GM19372 (cell line): Measurements from ENCODE around the gene IQSEC1.

Source experiments
- ATAC-seq: cut with Tn5 transposase; IDR thresholded peaks from one replicate; pipeline ENCODE4 v1.9.1; 2021; ENCODE audit warnings: mild to moderate bottlenecking, low read depth, moderate library complexity; ENCODE audit not compliant: unreplicated experiment

The IQSEC1 gene

DNA sequence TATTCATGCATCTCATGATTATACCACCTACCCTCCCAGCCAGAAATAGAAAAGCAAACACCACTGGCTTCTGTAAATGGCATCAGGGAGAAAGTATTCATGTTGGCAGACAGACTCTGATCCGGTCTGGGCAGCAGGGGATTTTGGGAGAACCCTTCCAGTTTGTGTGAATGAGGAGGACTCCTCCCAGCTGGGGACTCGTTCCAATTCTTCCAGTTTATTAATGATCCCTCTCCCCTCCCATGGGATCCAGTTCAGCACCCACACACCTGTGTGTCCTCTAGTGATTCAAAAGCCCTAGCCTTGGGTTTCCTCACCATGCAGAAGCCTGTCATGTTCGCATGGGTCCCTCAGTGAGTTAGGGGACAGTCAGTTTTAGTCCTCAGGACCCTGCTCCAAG lies 110.9 kb downstream of the IQSEC1 start:
- no peak for ATAC-seq

DNA sequence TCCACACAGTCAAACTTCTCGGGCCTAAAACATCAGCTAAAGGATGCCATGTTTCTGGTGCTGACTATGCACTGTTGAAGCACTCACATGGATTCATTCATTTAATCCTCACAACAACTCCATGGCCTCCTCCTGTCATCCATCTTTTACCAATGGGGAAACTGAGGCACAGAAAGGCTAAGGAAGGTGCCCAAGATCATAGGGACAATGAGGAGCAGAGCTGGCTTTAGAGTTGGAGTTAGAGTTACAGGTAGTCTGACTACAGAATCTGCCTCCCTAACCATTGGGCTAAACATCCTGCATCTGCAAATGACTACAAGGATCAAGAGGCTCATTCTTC lies 111.6 kb downstream of the IQSEC1 start:
- ATAC-seq = no peak

DNA sequence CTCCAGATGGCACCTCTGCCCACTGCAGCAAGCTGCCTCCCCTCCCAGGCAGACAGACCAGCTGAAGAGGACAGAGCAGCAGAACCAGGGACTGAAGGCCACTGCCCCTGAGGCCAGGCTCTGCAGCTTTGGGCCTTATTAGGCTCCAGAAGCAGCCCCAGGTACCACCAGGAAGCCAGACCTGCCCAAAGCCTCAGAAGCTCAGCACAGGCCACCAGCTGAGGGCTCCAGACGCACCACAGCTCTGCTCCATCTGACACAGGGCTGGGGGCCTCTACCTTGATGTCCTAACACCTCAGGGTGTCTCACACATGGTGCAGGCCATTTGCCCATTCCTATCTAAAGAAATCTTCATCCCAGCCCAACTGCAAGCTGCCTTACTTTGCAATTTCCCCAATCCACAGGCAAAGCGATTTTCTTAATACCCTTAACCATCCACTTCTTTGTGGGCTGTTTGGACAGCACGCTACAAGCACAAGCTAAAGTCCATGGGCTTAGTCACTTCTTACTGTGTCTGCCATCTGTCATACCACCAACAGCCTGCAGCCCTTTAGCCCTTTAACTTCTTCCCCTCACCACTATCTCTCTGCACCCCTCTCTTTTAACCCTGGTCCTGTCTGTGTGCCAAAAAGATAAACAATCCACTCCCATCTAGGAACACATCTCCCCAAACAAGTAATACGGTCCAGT lies 112.1 kb downstream of the IQSEC1 start:
- ATAC-seq = no peak

DNA sequence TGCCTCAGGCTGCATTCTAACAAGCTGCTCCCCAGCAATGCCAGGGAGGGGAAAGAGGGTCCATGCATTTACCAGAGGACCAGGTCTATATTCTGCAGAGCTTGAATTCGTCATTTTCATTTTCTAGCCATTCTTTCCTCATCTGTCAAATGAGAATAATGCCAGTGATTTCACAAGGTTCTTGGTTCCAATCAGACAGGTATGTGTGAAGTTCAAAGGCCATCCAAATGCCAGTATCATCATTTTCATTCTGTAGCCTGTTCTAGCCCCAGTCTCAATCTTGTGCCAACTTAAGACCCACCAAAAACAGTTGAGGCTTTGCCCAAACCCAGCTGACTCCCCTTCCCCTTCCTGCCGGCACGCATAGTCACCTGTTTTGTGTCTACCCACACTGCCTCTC lies 112.7 kb downstream of the IQSEC1 start:
- no peak for ATAC-seq

DNA sequence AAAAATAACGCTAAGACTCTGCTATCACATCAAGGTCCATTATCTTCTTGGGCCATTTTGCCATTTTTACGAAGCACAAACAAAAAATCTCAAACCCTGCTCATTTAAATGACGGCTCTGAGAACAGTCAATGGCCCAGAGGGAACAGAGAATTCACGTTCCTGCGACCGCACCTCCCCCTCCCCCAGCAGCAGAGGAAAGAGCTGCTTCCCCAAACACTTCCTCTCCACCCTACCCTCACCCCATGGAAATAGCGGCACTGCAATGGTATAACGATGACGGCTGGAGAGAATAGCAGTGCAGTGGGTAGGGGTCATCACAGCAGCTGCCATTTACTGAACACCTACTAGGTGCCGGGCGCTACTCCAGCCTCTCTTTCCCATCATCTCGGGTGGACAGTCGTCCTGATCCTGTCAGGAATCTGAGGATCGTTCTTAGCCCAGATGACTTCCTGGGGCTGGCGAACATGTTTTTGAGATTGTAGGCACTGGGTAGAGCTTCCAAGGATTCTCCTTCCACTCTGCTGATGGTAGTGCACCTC lies 113.3 kb downstream of the IQSEC1 start:
- no peak for ATAC-seq

DNA sequence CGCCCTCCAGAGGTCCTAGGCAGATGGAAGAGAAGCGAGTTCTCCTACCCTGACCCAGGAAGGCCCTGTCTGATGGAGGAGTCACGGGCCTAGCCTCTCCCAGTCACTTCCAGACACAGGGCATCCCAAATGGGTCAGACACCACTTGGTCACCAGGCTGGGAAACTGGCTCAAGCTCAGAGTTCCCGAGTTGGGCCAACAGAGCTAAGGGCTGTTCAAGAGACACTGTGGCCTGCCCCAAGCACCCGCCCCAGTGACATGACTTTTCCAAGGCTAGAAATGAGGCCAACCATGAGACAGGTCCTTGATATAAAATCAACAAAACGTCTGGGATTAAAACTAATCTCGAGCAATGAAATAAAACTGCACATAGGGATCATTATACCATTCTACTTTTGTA lies 113.8 kb downstream of the IQSEC1 start:
- ATAC-seq = no peak

DNA sequence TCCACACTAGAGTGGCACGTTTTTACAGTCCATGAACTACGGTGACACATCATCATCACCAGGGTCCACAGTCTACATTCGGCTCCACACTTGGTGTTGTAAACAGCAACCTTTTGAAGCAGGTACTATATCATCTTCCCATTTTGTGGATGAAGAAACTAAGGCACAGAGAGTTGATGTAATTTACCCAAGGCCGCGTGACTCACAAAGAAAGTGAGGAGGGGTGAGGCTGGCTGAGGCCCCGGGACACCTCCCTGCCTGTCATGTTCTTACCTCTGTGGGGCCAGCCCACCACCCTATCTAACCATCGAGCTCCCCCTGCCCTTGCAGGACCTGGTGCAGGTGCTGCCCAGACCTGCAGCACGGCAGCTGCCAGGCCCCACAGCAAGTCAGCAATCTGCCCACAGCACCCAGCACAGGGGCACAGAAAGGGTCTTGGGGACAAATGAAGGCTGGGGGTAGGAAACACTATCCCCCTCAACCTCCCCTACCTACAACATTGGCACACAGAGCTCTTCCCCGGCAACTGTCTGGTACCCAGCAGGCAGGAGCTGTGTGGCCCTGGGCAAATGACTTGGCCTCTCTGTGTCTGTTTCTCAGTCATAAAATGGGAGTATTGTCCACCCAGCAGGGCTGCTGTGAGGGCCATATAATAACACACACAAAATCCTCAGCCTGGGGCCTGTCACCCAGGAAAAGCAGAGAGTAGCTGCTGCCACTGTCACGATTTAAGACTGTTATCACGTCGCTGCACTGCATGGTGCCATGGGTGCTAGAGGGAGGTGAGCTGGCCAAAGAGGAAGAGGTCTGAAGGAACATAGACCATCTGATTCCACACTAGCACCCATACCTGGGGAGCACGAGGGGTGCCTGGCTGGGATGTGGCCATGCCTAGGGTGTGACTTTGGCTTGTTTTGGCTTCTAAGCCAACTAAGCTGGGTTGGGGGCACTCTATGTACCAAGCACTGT lies 115.1 kb downstream of the IQSEC1 start:
- no peak for ATAC-seq

DNA sequence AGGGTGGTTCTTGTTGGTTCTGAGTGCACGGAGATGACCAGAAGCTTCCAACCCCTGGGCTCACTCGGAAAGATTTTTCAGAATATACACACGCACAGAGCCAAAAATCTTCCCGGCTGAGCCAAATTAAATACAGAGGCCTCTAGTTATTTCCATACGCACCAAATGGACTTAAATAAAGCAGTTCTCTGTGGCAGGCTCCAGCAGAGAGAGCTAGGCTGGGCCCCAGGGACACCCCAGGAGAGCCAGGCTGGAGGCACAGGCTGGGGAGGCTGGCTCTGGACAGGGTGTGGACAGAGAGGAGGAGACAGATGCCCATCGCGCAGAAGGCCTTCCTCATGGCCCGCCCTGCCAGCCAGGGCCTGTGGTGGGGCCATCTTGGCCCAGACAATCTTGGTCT lies 115.9 kb downstream of the IQSEC1 start:
- no peak for ATAC-seq

DNA sequence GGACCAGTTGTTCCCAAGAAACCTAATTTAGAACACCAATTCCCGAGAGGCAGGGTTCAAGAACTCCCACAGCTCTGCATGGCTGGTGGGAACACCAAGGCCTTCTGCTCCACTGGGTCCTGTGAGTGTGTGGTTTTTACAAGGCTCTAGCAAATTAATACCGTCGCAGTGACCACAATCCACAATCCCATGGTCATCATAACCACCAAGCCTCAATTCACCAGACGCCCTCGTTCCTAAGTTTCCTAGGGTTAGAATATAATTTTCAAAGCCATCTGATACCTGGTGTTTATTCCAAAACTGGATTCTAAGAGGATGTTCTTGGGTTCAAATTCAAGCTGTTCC lies 116.9 kb downstream of the IQSEC1 start:
- no peak for ATAC-seq

DNA sequence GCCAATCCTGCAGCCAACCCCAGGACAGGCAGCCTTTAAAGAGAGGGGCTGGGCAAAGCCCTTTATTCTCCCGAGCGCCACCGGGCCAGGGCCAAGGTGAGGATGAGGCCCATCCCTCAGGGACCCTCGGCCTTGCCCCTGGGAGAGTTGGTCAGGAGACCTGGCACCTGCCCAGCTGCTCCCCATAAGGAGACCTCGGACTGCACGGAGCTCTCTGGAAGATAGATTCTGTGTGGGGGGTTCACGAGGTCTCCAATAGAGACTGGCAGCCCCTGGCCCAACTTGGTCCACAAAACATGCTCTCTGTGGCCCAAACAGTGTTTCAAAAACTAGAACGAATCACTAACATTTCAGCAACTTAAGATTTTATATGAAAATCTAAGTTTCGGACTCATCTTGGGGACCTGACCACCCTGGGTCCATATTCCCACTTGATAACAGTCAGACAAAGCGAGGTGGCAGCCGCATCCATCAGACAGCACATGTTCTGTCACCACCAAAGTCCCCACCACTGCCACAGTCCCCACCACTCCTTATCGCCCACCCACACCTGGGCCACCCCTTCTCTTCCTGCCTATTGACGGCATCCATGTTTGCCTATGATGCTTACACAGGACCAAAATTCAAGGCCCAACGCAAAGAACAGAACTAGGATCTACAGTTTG lies 117.4 kb downstream of the IQSEC1 start:
- ATAC-seq = no peak

DNA sequence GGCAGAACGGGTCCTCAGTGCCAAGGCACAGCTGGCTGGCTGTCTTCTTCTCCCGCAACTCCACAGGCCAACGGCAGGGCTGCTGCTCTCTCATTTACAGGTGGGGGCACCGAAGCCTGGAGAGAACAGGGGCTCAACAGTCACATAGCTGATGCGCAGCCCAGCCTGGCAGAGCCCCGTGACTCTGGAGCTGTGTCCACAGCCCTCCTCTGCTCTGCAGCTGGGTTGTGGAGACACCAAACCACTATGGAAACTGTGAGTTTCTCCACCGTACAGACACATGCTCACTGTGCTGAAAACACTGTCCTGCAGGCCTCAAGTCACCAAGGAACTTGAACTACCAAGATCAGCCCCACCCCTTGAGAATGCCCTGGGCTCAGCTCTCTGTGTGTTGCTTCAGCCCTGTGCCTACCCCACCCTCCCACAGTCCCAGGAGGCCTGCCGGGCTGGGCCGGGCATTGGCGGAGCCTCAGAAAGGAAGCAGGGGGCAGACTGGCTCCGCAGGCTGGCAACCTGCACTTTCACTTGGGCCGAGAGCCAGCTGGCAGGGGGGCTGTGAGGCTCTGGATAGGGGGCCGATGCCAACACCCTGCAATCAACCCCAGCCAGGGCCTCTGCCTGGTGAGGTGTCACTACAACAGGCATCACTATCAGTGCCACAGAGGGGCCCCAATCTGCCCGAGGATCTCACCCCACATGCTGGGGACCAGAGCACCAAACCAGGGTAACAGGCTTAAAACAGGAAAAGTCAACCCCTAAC lies 118.2 kb downstream of the IQSEC1 start:
- no peak for ATAC-seq

DNA sequence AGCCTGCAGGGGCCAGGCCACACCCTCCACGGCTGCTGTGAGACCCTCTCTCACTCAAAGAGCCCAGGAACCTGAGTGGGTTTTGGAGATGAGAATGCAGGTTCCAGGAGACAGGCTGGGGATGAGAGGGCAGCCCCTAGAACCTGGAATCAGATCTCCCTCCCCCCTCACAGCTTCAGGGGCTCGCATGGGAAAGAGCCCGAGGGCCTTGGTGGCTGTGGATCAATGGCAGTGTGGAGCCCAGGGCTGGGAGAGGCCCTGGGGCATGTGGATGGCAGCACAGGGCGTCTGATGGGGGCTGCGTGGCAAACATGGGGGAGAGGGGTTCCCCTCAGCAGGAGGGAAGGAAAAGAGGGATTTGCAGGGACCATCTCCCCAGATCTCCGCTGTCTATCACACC lies 119.0 kb downstream of the IQSEC1 start:
- no peak for ATAC-seq

DNA sequence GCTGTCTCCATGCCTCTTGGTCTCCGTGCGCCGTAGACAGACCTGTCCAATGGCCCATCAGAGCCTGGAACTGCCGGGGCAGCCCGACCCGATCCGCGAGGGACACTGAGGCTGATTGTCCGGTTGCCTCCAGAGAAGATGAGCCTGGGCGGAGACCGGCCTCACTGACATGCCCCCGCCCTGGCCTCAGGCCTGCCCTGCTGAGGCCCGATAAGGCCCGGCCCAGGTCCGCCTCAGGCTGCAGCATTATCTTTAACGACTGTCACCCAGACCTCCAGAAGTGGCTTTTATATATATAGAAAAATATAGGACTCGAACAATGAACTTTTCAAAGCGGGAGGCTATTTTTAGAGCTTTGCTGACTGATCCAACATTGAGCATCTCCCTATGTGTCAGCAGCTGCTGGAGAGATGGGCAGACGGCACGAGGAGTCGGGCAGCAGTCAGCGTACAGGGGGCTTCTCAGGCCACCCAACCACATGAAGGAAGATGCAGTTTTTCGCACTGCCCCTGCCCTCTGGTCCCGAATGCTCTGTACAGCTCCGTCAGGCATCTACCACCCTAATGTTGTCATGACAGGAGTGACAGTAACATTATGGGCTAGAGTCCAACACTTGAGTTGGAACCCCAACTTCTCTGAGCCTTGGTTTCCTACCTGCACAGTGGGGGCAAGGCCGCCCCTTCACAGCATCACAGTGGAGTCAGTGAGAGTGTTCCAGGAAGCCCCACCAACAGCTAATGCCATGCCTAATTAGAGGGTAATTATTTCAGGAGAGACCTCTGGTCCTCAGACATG lies 119.8 kb downstream of the IQSEC1 start:
- ATAC-seq = no peak

DNA sequence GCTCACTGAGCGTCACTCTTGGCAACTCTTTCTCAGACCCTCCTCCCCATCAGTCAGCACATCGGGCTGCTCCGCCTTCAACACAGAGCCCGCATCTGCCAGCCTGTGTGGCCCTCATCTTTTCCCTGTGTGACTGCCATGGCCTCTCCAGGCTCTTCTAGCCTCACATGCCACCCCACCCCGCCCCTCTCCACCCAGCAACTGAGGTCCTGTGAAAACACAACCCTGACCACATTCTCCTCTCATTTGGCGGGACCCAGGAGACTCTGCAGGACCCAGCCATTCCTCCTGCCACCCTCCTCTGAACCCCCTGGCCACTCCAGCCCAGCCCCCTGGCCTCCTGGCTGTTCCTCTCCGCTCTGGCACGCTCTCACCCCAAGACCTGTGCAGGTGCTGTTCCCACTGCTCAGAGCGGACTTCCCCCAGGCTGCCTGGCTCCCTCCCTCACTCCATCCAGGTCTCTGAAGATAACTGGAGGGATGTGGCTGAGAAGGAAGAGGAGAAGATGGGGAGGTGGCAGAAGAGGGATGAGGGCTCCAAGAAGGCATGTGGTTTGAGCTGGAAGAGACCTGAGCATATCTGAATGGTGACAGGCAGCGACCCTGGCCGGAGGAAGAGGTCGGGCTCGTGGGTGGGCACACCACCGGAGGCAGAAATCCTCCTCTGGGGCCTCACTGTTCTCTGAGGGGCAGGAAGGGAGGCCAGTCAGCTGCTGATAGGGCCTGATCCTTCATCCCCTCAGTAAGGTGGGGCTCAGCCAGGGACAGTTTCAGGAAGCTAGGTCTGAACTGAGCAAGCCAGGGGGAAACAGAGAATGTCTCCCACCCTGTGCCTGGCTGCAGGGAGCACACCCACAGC lies 120.7 kb downstream of the IQSEC1 start:
- no peak for ATAC-seq

DNA sequence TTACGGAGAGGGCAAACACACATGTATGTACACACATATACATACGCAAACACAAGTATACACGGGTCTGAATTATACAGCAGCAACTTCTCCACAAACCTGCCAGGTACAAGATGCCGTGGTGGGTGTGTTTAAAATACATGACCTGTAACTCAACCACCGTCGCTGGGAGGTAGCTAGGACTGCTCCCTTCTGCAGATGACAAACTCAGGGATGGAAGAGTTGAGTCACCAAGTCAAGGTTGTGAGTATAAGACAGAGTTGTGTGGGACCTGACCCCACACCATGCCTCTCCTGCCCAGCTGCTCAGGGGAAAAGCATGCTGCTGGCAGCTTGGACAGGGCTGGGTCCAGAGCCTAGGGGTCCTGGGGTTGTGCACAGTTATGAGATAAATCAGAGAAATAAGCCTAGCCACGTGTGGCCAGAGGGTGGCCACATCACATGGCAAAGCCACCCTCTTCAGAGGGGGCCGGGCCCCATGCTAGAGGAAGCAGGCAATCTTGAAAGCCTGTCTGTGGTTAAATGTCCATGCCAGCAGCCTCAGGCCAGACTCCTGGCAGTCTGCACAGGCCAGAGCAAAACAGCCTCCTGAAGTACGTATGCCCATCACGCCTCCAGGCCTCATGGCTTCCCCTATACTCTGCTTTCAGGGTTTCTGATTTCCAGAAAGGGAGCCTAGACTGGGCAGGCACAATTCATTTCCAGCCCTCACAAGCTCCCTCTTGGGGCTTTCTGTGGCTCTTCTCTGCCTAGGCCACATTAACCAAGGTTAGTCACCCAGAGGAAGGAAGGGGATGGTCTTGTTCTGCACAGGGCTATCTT lies 124.1 kb downstream of the IQSEC1 start:
- ATAC-seq = no peak

DNA sequence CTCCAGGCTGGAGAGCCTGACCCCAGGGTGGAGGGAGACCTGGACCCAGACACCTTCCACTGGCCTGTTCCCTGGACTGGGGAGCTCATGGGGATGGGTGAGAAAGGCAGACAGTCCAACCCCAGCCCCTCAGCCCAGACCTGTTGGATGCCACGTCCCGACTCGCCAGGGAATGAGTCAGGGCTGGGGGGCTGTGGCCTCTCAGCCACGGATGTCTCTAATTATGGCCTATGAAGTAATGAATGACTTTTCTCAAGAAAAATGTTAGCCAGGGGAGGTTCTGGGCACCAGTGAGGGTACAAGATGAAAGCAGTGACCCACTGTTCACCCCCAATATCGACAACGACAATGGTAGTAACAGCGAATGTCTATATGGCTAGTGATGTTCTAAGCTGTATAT lies 124.9 kb downstream of the IQSEC1 start:
- ATAC-seq = no peak

DNA sequence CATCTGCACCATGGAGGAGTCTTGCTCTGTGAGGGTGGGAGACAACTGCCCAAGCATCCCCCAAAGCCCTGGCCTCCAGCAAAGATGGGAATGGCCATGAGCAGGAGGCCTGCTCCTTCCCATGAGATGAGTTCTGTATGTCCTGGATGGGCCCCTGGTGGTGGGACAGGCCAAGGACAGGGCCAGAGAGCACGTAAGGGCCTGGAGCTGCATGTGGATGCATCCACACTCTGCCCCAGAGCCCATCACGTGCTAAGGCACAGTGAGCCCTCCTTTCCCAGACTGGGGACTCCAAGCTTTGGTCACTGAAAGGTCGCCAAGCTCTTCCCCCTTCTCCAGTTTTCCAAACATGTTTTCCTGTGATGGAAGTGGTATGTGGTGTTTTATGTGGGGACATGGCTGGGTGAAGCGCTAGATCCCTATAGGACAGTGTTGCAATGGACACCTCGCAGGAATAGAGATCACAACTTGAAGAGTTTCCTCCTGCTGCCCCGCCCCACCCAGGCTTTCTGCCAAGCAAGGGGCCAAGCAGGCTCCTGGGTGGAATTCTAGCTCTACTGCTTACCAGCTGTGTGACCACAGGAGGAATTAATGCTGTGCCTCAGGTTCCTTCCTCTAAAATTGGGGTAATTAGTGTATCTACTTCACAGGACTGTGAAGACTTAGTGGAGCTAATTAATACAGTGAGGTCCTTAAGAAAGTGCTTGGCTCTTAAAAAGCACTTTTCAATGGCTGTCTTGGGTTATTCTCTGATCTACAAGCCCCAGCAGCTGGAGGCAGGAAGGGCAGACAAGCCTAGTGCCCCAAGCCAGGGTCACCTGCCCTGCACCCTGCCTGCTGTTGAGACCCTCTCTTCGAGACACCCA lies 125.5 kb downstream of the IQSEC1 start:
- no peak for ATAC-seq
